Measurements from ENCODE around the gene ORM1.
"Not testable (repeated sequence)": the region's sequence is repeated elsewhere in the genome, so short reads cannot be mapped to it uniquely, and the experiment has no call there.

ORM1 gene

DNA sequence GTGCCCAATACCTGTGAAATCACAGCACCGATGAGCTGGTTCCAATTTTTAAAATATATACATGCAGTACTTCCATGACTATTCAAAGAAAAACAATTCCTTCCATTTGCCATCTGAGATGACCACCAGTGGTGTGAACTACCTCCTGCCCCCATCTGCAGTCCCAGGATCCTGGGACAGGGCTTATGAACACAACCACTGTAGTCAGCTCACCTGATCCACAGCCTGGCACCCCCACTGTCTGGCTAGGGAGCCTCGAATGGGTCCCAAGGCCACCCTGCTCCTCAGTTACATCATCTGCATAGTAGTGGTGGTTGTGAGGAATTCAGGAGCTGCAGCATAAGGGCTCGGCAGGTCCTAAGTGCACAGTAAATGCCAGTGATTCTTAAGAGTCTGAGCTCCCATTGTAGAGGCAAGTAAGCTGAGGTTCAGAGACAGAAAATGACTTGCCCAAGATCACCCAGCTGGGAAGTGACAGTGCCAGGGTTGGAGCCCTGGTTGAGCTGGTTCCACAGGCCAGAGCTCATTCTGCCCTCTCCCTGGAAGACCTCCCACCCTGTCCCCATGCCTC lies 2.9 kb downstream of the ORM1 start:
- not testable (repeated sequence) for DNase-seq (ENCODE audit: low read depth in 2 of 2)

GRCh38 chr9:114327749-114328148 lies 4.9 kb downstream of the ORM1 start:
- DNase-seq (ENCODE audit: low read depth in 2 of 2), result no peak

- not testable (repeated sequence) for DNase-seq (ENCODE audit: low read depth in 2 of 2)
Measured at GRCh38 chr9:114328357-114328820, 5.5 kb downstream of the ORM1 start.

DNA sequence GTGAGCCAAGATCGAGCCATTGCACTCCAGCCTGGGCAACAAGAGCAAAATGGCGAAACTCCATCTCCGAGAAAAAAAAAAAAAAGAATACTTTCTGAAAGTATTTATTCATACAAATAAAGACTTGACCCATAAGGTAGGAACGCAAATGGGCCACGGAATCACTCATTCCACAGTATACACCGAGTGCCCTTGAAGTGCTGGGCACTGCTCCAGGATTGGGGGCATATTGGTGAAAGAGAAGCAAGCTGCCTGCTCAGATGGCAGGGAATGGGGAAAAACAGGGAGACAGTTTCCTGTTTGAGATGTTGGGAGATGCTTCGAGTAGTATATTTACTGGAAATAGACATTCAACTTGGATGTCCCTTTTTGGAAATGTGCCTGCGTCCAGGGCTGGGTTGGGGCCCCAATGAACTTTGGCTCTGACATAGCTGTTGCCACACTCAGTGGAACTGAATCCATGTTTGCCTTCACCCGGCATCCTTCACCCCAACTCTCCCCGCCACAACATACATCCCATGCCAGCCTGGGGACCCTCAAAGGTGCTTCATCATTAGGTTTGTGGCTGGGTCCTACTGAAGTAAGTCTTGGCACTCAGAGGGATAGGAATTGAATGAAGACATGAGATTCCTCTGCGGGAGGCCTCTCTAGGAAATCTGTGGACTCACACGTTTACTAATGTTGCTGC lies 6.2 kb downstream of the ORM1 start:
- not testable (repeated sequence) for DNase-seq (ENCODE audit: low read depth in 2 of 2)

GRCh38 chr9:114329625-114330022 lies 6.7 kb downstream of the ORM1 start, which contains the start of gene ORM2:
ORM2 (plus strand) TSS chr9:114329869; CDS start chr9:114329905, 36 bp downstream.
- not testable (repeated sequence) for DNase-seq (ENCODE audit: low read depth in 2 of 2)

DNA sequence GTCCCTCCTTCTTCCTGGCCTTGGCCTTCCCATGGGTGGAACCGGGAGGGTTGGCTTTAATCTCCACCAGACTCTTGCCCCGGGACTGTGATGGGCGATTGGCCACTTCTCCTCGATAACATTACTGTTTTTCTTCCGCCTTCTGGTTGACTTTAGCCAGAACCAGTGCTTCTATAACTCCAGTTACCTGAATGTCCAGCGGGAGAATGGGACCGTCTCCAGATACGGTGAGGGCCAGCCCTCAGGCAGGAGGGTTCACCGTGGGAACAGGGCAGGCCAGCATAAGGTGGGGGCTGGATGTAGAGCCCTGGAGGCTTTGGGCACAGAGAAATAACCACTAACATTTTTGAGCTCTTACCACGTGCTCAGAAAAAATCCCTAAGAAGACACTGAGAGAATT lies 7.7 kb downstream of the ORM1 start:
- DNase-seq (ENCODE audit: low read depth in 2 of 2), result no peak

- not testable (repeated sequence) for DNase-seq (ENCODE audit: low read depth in 2 of 2)
Measured at GRCh38 chr9:114331229-114332195, 8.6 kb downstream of the ORM1 start.

DNA sequence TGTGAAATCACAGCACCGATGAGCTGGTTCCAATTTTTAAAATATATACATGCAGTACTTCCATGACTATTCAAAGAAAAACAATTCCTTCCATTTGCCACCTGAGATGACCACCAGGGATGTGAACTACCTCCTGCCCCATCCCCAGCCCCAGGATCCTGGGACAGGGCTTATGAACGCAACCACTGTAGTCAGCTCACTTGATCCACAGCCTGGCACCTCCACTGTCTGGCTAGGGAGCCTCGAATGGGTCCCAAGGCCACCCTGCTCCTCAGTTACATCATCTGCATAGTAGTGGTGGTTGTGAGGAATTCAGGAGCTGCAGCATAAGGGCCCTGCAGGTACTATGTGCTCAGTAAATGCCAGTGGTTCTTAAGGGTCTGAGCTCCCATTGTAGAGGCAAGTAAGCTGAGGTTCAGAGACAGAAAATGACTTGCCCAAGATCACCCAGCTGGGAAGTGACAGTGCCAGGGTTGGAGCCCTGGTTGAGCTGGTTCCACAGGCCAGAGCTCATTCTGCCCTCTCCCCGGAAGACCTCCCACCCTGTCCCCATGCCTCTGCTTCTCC lies 9.7 kb downstream of the ORM1 start:
- DNase-seq (ENCODE audit: low read depth in 2 of 2), result not testable (repeated sequence)

- not testable (repeated sequence) for DNase-seq (ENCODE audit: low read depth in 2 of 2)
Measured at GRCh38 chr9:114333718-114334117, 10.8 kb downstream of the ORM1 start.

GRCh38 chr9:114334490-114334889 lies 11.6 kb downstream of the ORM1 start:
- DNase-seq (ENCODE audit: low read depth in 2 of 2), result no peak

DNA sequence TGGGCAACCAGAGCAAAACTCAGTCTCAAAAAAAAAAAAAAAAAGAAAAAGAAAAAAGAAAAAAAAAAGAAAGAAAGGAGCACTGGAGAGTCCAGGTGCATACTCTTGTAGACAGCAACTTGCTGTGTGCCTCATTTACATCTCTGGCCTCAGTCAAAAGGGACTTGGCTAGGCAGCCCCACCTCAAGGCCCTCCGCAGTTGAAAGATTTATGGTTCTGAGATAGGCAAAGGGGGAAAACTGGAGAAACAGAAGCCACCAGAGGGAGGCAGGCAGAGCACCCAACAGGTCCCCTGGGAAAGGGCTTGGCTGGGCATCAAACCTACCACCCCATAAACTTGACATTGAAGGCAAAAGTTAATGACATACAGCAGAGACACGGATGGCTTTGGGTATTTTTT lies 12.8 kb downstream of the ORM1 start:
- no peak for DNase-seq (ENCODE audit: low read depth in 2 of 2)

- no peak for DNase-seq (ENCODE audit: low read depth in 2 of 2)
Measured at GRCh38 chr9:114336157-114336556, 13.3 kb downstream of the ORM1 start.

DNA sequence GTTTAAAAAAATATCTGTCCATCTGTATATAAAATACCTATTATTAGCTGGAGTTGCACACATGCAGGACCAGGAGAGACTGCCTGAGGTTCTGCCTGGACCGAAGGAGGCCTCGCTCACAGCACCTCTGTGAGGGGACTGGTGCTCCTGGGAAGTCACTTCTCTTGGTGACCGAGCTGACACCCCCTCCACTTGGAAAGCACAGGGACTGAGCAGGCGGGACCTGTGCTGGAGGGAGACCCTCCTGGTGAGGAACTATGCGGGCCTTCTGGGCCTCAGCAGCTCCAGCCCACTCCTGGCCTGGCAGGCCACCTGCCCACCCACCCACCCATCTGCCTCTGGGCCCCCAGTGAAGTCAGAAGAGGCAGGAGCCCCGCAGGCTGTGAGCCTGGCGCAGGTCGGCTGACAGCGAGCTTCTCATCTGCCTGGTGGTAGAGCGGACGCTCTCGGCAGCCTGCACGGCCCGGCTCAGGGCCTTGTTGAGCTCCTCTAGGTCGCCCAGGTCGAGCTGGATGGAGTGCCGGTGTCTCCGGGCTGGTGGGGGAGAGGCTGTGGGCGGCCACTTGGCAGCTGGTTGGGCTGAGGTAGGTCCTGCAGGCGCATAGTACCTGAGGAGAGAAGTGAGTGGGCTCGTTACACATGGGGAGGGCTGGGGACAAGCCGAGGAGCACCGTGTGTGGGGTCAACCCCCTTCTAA lies 13.9 kb downstream of the ORM1 start:
- no peak for DNase-seq (ENCODE audit: low read depth in 2 of 2)

GRCh38 chr9:114338187-114338586 lies 15.3 kb downstream of the ORM1 start:
- no peak for DNase-seq (ENCODE audit: low read depth in 2 of 2)

DNA sequence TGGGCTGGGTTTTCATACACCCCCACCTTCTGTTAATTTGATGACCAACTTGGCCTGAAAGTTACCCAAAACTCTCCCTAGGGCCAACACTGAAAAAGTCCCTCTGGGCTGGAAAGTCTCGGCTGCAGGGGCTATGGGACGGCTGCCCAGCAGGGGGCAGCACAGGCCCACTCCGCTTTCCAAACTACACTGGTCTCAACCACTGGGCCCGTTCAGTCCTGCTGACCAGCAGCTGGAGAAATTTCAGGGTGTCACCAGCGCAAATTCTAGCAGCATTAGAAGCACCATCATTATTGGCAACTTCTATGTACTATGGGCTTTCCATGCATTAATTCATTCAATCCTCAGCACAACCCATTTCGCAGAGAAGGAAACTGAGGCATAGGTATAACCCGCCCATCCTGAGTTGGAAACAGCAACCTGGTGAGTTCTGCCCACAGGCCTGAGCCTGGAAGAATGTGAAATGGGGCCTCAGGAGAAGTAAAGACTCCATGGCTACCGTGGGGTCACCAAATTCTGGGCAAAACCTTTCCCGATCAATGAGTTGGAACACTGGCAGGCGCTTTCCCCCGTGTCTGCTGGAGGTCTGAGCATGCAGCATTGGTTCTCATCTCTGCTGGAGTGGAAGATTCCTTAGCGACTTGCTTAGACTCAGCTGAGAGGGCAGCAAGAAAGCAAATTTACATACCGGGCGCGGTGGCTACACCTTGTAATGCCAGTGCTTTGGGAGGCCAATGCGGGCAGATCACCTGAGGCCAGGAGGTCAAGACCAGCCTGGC lies 16.4 kb downstream of the ORM1 start:
- DNase-seq (ENCODE audit: low read depth in 2 of 2), result peak in 1 of 2 donors; percentile 52

DNA sequence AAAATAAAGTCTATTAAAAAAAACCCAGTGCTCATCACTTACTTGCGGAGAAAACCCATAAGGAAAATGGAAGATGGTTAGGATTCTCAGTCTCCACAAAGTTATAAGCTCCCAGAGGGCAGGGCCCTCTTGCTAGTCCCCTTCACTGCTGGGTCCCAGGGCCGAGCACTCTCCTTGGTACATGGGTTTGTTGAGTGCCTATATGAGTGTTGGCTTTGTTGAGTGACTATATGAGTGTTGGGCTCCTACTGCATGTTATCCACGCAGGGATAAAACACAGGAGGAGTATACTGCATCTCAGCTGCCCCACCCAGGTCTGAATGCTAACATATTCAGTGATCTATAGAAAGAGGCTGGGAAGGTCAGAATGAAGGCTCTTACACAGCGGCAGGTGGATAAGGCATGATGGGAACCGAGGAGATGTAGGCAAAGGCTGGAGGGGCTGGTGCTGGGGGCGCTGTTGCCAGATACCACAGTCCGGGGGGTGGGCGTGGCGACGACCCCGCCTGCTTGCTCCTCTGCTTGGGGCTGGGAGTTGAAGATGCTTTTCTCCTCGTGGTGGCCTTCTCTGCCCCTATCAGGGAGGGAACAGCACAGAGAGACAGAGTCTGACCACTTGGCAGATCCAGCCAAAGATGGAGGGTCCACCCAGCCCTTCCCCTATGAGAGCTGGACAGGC lies 18.4 kb downstream of the ORM1 start:
- DNase-seq (ENCODE audit: low read depth in 2 of 2), result no peak

DNA sequence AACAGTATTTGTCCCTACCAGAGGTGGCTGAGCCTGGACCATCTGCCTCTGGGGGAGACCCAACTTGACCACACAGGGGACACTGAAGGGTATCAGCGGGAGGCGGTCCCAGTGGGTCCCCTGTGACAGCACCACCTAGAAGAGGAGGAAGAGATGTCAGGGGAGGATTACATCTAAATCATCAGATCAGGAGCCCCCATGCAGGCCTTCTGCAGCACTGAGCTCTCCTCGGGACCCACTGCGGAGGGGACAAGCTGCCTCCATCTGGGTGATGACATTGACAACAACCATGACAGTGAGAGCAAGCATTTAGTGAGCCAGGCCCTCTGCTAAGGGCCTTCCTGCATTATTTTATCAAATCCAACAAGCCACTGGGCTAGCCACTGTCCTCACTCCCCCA lies 19.1 kb downstream of the ORM1 start:
- DNase-seq (ENCODE audit: low read depth in 2 of 2), result no peak

DNA sequence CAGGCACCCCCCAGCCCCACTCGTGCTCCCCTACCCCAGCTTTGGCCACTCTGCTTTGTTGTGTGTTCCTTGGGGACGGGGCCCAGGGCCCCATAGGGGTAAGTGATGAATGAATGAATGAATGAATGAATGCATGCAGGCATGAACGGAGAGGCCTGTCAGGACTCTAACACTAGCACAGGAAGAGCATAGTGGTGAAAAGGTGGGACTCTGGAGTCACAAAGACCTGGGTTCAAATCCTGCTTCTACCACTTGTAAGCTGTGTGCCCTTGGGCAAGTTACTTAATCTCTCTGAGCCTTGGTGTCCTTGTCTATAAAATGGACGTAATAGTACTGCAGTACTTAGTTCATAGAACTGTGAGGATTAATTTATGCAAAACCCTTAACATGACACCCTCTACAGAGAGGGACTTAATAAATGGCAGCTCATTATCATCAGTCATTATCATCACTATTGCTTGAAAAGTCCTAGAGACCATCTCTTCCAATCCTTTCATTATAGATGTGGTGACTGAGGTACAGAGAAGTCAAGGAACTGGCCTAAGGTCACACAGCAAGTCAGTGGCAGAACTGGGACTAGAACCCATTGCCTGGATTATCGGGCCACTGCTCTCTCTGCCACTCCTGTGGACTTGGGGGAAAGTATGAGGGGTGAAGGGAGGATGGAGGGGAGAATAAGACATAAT lies 20.0 kb downstream of the ORM1 start:
- no peak for DNase-seq (ENCODE audit: low read depth in 2 of 2)

GRCh38 chr9:114343471-114344187 lies 20.7 kb downstream of the ORM1 start:
- DNase-seq (ENCODE audit: low read depth in 2 of 2), result no peak

All from stimulated activated CD4-positive, alpha-beta T cell treated with anti-CD3 and anti-CD28 coated beads, Interleukin-15, amount 100 ng/mL, for 48 hours (primary cell).